Stimulated activated memory B cell treated with anti-CD40 and anti-IgM and Interleukin-4, amounts not matched to agents 10 μg/mL and 1 μg/mL and 100 μg/mL, for 72 hours (primary cell): ENCODE results near the gene ZSCAN30.
"Not testable (repeated sequence)": the region's sequence is repeated elsewhere in the genome, so short reads cannot be mapped to it uniquely, and the experiment has no call there.

Experiments
- ATAC-seq: fragments of 150-1000 bp; cut with Tn5 transposase; 2 replicates; pipeline ENCODE4 v1.10.0; 2021
- H3K27ac Mint-ChIP-seq: one replicate; pipeline ENCODE4 v1.8.0; 2022; ENCODE audit warnings: mild to moderate bottlenecking, mixed read lengths
- H3K27me3 Mint-ChIP-seq: one replicate; pipeline ENCODE4 v1.8.0; 2022; ENCODE audit warnings: mixed read lengths
- H3K36me3 Mint-ChIP-seq: one replicate; pipeline ENCODE4 v1.8.0; 2022; ENCODE audit warnings: mixed read lengths
- H3K4me1 Mint-ChIP-seq: one replicate; pipeline ENCODE4 v1.8.0; 2022; ENCODE audit warnings: mixed read lengths
- H3K4me3 Mint-ChIP-seq: one replicate; pipeline ENCODE4 v1.8.0; 2022; ENCODE audit warnings: mild to moderate bottlenecking, moderate library complexity, mixed read lengths
- H3K9me3 Mint-ChIP-seq: one replicate; pipeline ENCODE4 v1.8.0; 2022; ENCODE audit warnings: mixed read lengths

ZSCAN30 gene

GRCh38 chr18:35223797-35224196 lies 66.2 kb downstream of the ZSCAN30 start:
- H3K27ac Mint-ChIP-seq: no peak overlapping the region
- ATAC-seq: no peak
- H3K4me3 Mint-ChIP-seq: no peak overlapping the region
- H3K27me3 Mint-ChIP-seq: no peaks in the 10 kb centered on the region
- H3K4me1 Mint-ChIP-seq: no peaks in the 10 kb centered on the region
- no peaks in the 10 kb centered on the region for H3K9me3 Mint-ChIP-seq
- no peaks in the 10 kb centered on the region for H3K36me3 Mint-ChIP-seq

- H3K27me3 Mint-ChIP-seq: no peaks in the 10 kb centered on the region
- ATAC-seq: no peak
- no peak overlapping the region for H3K27ac Mint-ChIP-seq
- no peaks in the 10 kb centered on the region for H3K36me3 Mint-ChIP-seq
- no peaks in the 10 kb centered on the region for H3K9me3 Mint-ChIP-seq
- H3K4me3 Mint-ChIP-seq: no peak overlapping the region
- no peaks in the 10 kb centered on the region for H3K4me1 Mint-ChIP-seq
Observed at GRCh38 chr18:35220424-35220823, 69.6 kb downstream of the ZSCAN30 start.

- H3K4me1 Mint-ChIP-seq, H3K36me3 Mint-ChIP-seq, H3K4me3 Mint-ChIP-seq, H3K27me3 Mint-ChIP-seq, H3K9me3 Mint-ChIP-seq, ATAC-seq, H3K27ac Mint-ChIP-seq: not testable (repeated sequence)
Observed at GRCh38 chr18:35219331-35219730, 70.7 kb downstream of the ZSCAN30 start.

GRCh38 chr18:35216611-35217010 lies 73.4 kb downstream of the ZSCAN30 start:
- H3K27ac Mint-ChIP-seq, ATAC-seq, H3K4me1 Mint-ChIP-seq: not testable (repeated sequence)

GRCh38 chr18:35215026-35215425 lies 75.0 kb downstream of the ZSCAN30 start:
- Mint-ChIP-seq H3K27me3 (no peaks in the 10 kb centered on the region), H3K4me3 (no peak overlapping the region), H3K4me1 (no peaks in the 10 kb centered on the region), H3K27ac (no peak overlapping the region), H3K9me3 (no peaks in the 10 kb centered on the region), H3K36me3 (no peaks in the 10 kb centered on the region)
- no peak for ATAC-seq

More at GRCh38 chr18:35216611-35217010, 73.4 kb downstream of the ZSCAN30 start:
- H3K27me3 Mint-ChIP-seq, H3K9me3 Mint-ChIP-seq, H3K36me3 Mint-ChIP-seq, H3K4me3 Mint-ChIP-seq: not testable (repeated sequence)

- not testable (repeated sequence) for ATAC-seq, H3K4me3 Mint-ChIP-seq, H3K36me3 Mint-ChIP-seq, H3K9me3 Mint-ChIP-seq, H3K4me1 Mint-ChIP-seq, H3K27ac Mint-ChIP-seq
- H3K27me3 Mint-ChIP-seq: peaks cover 14% of the 10 kb centered on the region
Observed at GRCh38 chr18:35205746-35206458, 84.1 kb downstream of the ZSCAN30 start.

GRCh38 chr18:35205199-35205712 lies 84.8 kb downstream of the ZSCAN30 start:
- Mint-ChIP-seq H3K9me3 (peaks cover 7% of the 10 kb centered on the region), H3K4me3 (no peak overlapping the region), H3K27me3 (peaks cover 14% of the 10 kb centered on the region), H3K4me1 (no peaks in the 10 kb centered on the region), H3K36me3 (peaks cover 8% of the 10 kb centered on the region), H3K27ac (no peak overlapping the region)
- ATAC-seq: no peak

- H3K4me3 Mint-ChIP-seq: no peak overlapping the region
- peaks cover 8% of the 10 kb centered on the region for H3K36me3 Mint-ChIP-seq
- H3K9me3 Mint-ChIP-seq: peaks cover 7% of the 10 kb centered on the region
- no peaks in the 10 kb centered on the region for H3K4me1 Mint-ChIP-seq
- peaks cover 22% of the 10 kb centered on the region for H3K27me3 Mint-ChIP-seq
- no peak overlapping the region for H3K27ac Mint-ChIP-seq
- ATAC-seq: no peak
Observed at GRCh38 chr18:35203067-35203466, 87.0 kb downstream of the ZSCAN30 start.

- no peak overlapping the region for H3K4me3 Mint-ChIP-seq
- H3K36me3 Mint-ChIP-seq: peaks cover 8% of the 10 kb centered on the region
- H3K27ac Mint-ChIP-seq: no peak overlapping the region
- H3K4me1 Mint-ChIP-seq: no peaks in the 10 kb centered on the region
- no peak for ATAC-seq
- peaks cover 22% of the 10 kb centered on the region for H3K27me3 Mint-ChIP-seq
- peaks cover 7% of the 10 kb centered on the region for H3K9me3 Mint-ChIP-seq
Observed at GRCh38 chr18:35201256-35201931, 88.6 kb downstream of the ZSCAN30 start.
